ENCODE results near the gene PCGF3.

The PCGF3 gene

GRCh38 chr4:729336-730315 lies 24.0 kb downstream of the PCGF3 start:
- Histone ChIP-seq H3K27ac (ENCODE audit: extremely low read depth, low read depth, low read length) (no peak overlapping the region), H3K9me3 (ENCODE audit: control insufficient read depth, insufficient read depth, low read depth, low read length) (no peaks in the 10 kb centered on the region), H3K36me3 (ENCODE audit: control insufficient read depth in 2 of 2, insufficient read depth in 1 of 2, low read length in 2 of 2) (peaks cover 0 to 39% of the 10 kb centered on the region in 2 experiments; a peak in 1 of 3 replicates), H3K4me3 (ENCODE audit: low read depth, low read length) (no peak overlapping the region), H3K4me1 (ENCODE audit: control insufficient read depth, insufficient read depth, low read length) (0 out of 2 replicates have a peak, but pooled peaks cover 5% of the 10 kb centered on the region)
- TF ChIP-seq ZSCAN18 (tag by site-specific recombination; IDR thresholded peaks at IDR 0.05) (no peak), ZBTB11 (tag by site-specific recombination; conservative IDR thresholded peaks at IDR 0.05; ENCODE audit: low read depth) (no peak), INSM2 (tag by site-specific recombination; IDR thresholded peaks at IDR 0.05) (no peak), KLF17 (tag by site-specific recombination; IDR thresholded peaks at IDR 0.05) (no peak), MYNN (tag by site-specific recombination; IDR thresholded peaks at IDR 0.05; ENCODE audit: borderline replicate concordance) (no peak), ZNF394 (tag by site-specific recombination; IDR thresholded peaks at IDR 0.05; ENCODE audit: borderline replicate concordance) (no peak), ZNF621 (tag by site-specific recombination; IDR thresholded peaks at IDR 0.05) (no peak), ZNF623 (tag by site-specific recombination; IDR thresholded peaks at IDR 0.05) (no peak)
- ChIA-PET CTCF (interaction anchor here (1.4 kb wide), 1 partner anchor 13 kb away, joined by 5 read pairs; no protein-coding TSS in a partner anchor), POLR2A (no interaction called here)

- CTCF ChIA-PET = no interaction called here
- no peak for TF ChIP-seq ZNF311 (tag by site-specific recombination; IDR thresholded peaks at IDR 0.05; ENCODE audit: borderline replicate concordance)
- no peak for TF ChIP-seq ZNF26 (tag by site-specific recombination; IDR thresholded peaks at IDR 0.05)
- TF ChIP-seq ZNF785 (tag by site-specific recombination; IDR thresholded peaks at IDR 0.05) = no peak
- TF ChIP-seq ZNF175 (tag by site-specific recombination; IDR thresholded peaks at IDR 0.05) = no peak
- no peak for TF ChIP-seq ZNF155 (tag by site-specific recombination; IDR thresholded peaks at IDR 0.05)
- TF ChIP-seq GFI1B (tag by site-specific recombination; IDR thresholded peaks at IDR 0.05) = no peak
- TF ChIP-seq ZSCAN5A (tag by site-specific recombination; IDR thresholded peaks at IDR 0.05) = no peak
- TF ChIP-seq ZNF704 (tag by site-specific recombination; IDR thresholded peaks at IDR 0.05) = no peak
- no peak for TF ChIP-seq ZNF394 (tag by site-specific recombination; IDR thresholded peaks at IDR 0.05; ENCODE audit: borderline replicate concordance)
- TF ChIP-seq ZNF473 (tag by site-specific recombination; IDR thresholded peaks at IDR 0.05) = no peak
Observed at GRCh38 chr4:730511-730910, 24.9 kb downstream of the PCGF3 start.

More at GRCh38 chr4:730511-730910, 24.9 kb downstream of the PCGF3 start:
- Histone ChIP-seq H3K4me3 (ENCODE audit: low read depth, low read length) (no peak overlapping the region), H3K4me1 (ENCODE audit: control insufficient read depth, insufficient read depth, low read length) (0 out of 2 replicates have a peak, but pooled peaks cover 5% of the 10 kb centered on the region), H3K27ac (ENCODE audit: extremely low read depth, low read depth, low read length) (no peak overlapping the region), H3K36me3 (ENCODE audit: control insufficient read depth in 2 of 2, insufficient read depth in 1 of 2, low read length in 2 of 2) (peaks cover 0 to 47% of the 10 kb centered on the region in 2 experiments; a peak in 1 of 3 replicates), H3K9me3 (ENCODE audit: control insufficient read depth, insufficient read depth, low read depth, low read length) (no peaks in the 10 kb centered on the region)
- POLR2A ChIA-PET = no interaction called here
